ENCODE measurements around the gene RMND1.

DNA sequence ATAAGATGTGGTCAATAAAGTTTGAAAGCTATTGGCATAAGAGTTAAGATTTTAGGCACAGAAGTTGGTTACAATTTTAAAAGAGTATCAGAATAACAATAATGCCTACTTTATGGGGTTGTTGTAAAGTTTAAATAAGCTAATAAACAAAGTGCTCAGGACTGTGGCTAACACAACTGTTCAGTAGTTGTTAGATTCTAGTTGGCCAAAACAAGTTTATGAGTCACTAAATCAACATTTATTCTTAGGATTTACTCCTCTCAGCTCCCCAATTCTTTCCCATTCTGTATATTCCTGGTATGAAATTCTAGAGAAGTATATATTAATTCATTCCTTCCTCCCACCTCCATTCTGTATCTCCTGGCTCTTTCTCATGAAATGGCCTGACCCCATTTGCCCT lies 14.5 kb downstream of the RMND1 start:
- TF ChIP-seq POLR2A (conservative IDR thresholded peaks at IDR 0.05): no peak
- TF ChIP-seq CTCF (IDR thresholded peaks at IDR 0.05 in 2 of 3, conservative IDR thresholded peaks at IDR 0.05 in 1 of 3; ENCODE audit: insufficient read depth in 2 of 3, low read depth in 1 of 3, low read length in 3 of 3): no peak
- TF ChIP-seq BCL6 (CRISPR knock-in tag; IDR thresholded peaks at IDR 0.05): no peak
- no peak for TF ChIP-seq KLF10 (CRISPR knock-in tag; IDR thresholded peaks at IDR 0.05)
- no peak for TF ChIP-seq PHF21A (IDR thresholded peaks at IDR 0.05; ENCODE audit: borderline replicate concordance, low read depth)
- TF ChIP-seq DIDO1 (tag; IDR thresholded peaks at IDR 0.05; ENCODE audit: low read depth): no peak
- no peak for TF ChIP-seq HDAC6 (IDR thresholded peaks at IDR 0.05; ENCODE audit: low read depth, low read length)
- TF ChIP-seq, protein P1, sequence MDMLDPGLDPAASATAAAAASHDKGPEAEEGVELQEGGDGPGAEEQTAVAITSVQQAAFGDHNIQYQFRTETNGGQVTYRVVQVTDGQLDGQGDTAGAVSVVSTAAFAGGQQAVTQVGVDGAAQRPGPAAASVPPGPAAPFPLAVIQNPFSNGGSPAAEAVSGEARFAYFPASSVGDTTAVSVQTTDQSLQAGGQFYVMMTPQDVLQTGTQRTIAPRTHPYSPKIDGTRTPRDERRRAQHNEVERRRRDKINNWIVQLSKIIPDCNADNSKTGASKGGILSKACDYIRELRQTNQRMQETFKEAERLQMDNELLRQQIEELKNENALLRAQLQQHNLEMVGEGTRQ (CRISPR knock-in tag; IDR thresholded peaks at IDR 0.05): no peak
- TF ChIP-seq DACH1 (IDR thresholded peaks at IDR 0.05; ENCODE audit: partially characterized antibody): no peak
- TF ChIP-seq POLR2AphosphoS5 (IDR thresholded peaks at IDR 0.05; ENCODE audit: control insufficient read depth, insufficient read depth, low read depth, low read length): no peak
- no peak for TF ChIP-seq CSDE1 (IDR thresholded peaks at IDR 0.05)
- no peak for TF ChIP-seq ZNF174 (CRISPR knock-in tag; IDR thresholded peaks at IDR 0.05)
- no peak for TF ChIP-seq USF1 (CRISPR knock-in tag; IDR thresholded peaks at IDR 0.05)
- no peak for TF ChIP-seq TCF7L2 (IDR thresholded peaks at IDR 0.05; ENCODE audit: low read depth, low read length)

Data from K562 (cell line).